ENCODE measurements around the gene CHID1.

Gene CHID1

DNA sequence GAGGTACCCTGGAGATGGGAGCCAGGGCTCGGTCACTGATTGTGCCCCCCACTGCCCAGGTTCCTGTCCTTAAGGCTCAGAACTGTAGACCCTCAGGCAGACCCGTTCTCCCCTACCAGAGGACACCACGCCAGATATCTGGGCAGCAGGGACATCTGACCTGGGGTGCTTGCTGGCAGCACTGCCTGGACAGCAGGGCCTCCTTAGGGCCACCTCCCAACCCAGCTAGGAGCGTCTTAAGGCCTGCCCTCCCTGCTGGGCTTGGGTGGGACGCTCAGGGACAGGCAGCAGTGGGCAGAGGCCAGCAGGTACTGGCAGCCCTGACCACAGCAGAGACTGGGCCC lies 71.4 kb downstream of the CHID1 start:
- no peak for DNase-seq (ENCODE audit: low read depth)
- TF ChIP-seq, protein P1, sequence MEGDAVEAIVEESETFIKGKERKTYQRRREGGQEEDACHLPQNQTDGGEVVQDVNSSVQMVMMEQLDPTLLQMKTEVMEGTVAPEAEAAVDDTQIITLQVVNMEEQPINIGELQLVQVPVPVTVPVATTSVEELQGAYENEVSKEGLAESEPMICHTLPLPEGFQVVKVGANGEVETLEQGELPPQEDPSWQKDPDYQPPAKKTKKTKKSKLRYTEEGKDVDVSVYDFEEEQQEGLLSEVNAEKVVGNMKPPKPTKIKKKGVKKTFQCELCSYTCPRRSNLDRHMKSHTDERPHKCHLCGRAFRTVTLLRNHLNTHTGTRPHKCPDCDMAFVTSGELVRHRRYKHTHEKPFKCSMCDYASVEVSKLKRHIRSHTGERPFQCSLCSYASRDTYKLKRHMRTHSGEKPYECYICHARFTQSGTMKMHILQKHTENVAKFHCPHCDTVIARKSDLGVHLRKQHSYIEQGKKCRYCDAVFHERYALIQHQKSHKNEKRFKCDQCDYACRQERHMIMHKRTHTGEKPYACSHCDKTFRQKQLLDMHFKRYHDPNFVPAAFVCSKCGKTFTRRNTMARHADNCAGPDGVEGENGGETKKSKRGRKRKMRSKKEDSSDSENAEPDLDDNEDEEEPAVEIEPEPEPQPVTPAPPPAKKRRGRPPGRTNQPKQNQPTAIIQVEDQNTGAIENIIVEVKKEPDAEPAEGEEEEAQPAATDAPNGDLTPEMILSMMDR (IDR thresholded peaks at IDR 0.05; ENCODE audit: low read depth, low read length): no peak
- TF ChIP-seq POLR2A (IDR thresholded peaks at IDR 0.05; ENCODE audit: extremely low read depth, insufficient read length) (no peak), MYC (IDR thresholded peaks at IDR 0.05; ENCODE audit: low read depth, low read length) (no peak)
- TF ChIP-seq, protein P2, sequence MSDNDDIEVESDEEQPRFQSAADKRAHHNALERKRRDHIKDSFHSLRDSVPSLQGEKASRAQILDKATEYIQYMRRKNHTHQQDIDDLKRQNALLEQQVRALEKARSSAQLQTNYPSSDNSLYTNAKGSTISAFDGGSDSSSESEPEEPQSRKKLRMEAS (IDR thresholded peaks at IDR 0.05; ENCODE audit: low read depth, low read length): no peak
- no peak overlapping the region for H3K4me3 ChIP-seq (ENCODE audit: low read depth, low read length)

DNA sequence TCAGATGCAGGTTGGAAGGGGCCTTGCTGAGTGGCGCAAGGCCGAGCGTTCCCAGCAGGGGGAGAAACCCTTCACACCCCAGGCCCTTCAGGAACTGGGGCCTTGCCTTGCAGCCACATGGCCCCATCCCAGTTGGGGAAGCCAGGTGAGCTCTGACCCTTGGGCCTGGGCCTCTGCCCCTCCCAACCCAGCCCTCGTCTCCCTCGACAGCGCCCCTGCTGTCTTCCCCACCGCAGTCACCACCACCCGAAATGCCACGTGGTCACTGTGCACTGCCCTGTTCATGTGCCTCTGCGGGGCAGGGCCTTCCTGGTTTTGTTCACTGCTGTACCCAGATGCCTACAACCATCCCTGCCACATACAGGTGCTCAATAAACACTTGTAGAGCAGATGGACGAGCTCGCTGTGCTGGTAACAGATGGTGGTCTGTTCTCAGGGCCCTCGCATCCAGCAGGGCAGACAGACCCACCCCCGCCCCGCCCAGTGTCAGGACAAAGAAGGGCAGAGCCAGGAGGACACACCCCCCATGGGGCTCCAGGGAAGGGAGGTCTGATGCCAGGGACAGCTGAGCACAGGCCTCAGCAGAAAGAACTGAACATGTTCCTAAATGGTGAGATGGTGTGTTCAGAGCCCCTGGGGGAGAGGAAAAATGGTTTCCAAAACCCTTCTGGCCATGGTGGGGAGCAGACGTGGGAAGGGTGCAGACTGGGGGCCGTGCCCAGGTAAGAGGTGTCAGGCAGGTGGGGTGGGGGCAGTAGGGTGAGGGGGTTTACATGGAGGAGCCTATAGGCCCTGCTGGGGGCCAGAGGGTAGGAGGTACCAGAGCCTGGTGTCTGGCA lies 72.0 kb downstream of the CHID1 start:
- DNase-seq (ENCODE audit: low read depth): peak; percentile 60
- TF ChIP-seq, protein P1 (IDR thresholded peaks at IDR 0.05; ENCODE audit: low read depth, low read length): peak; percentile 12
- TF ChIP-seq, protein P2 (IDR thresholded peaks at IDR 0.05; ENCODE audit: low read depth, low read length): no peak
- H3K4me3 ChIP-seq (ENCODE audit: low read depth, low read length): no peak overlapping the region

DNA sequence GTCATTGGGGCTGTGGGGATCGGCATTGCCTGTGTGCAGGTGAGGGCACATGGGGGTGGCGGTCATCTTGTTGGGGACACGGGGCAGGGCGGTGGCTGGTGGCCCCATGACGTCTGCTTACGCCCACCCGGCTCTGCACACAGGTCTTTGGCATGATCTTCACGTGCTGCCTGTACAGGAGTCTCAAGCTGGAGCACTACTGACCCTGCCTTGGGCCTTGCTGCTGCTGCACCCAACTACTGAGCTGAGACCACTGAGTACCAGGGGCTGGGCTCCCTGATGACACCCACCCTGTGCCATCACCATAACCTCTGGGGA lies 72.7 kb downstream of the CHID1 start:
- H3K4me3 ChIP-seq (ENCODE audit: low read depth, low read length): no peak overlapping the region
- TF ChIP-seq, protein P1 (IDR thresholded peaks at IDR 0.05; ENCODE audit: low read depth, low read length): no peak
- TF ChIP-seq, protein P2 (IDR thresholded peaks at IDR 0.05; ENCODE audit: low read depth, low read length): no peak
- TF ChIP-seq POLR2A (IDR thresholded peaks at IDR 0.05; ENCODE audit: extremely low read depth, insufficient read length) (peak; percentile 5), MYC (IDR thresholded peaks at IDR 0.05; ENCODE audit: low read depth, low read length) (no peak)
- DNase-seq (ENCODE audit: low read depth): no peak

DNA sequence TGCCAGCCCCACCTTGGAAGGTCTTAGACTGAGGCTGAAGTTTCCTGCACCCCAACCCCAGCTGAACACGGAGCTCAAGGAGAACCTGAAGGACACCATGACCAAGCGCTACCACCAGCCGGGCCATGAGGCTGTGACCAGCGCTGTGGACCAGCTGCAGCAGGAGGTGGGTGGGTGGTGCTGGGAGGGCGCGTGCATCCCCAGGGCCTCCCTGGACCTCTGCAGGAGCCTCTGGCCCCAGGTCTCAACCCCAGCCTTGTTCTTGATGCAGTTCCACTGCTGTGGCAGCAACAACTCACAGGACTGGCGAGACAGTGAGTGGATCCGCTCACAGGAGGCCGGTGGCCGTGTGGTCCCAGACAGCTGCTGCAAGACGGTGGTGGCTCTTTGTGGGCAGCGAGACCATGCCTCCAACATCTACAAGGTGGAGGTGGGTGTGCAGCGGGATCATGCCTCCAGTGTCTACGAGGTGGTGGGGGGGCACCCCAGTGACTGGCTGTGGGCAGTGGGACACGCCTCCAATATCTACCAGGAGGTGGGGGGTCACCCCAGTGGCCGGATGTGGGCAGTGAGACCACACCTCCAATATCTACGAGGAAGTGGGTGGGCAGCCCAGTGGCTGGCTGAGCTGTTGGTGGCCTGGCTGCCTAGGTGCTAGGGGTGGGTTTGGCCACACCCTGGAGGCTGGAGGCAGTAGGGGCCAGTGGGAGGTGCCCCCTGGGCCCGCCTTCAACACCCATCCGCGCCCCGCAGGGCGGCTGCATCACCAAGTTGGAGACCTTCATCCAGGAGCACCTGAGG lies 73.2 kb downstream of the CHID1 start:
- no peak for TF ChIP-seq POLR2A (IDR thresholded peaks at IDR 0.05; ENCODE audit: extremely low read depth, insufficient read length)
- TF ChIP-seq MYC (IDR thresholded peaks at IDR 0.05; ENCODE audit: low read depth, low read length): no peak
- TF ChIP-seq, protein P1 (IDR thresholded peaks at IDR 0.05; ENCODE audit: low read depth, low read length): no peak
- TF ChIP-seq, protein P2 (IDR thresholded peaks at IDR 0.05; ENCODE audit: low read depth, low read length): no peak
- DNase-seq (ENCODE audit: low read depth): peak; percentile 49
- H3K4me3 ChIP-seq (ENCODE audit: low read depth, low read length): no peak overlapping the region

DNA sequence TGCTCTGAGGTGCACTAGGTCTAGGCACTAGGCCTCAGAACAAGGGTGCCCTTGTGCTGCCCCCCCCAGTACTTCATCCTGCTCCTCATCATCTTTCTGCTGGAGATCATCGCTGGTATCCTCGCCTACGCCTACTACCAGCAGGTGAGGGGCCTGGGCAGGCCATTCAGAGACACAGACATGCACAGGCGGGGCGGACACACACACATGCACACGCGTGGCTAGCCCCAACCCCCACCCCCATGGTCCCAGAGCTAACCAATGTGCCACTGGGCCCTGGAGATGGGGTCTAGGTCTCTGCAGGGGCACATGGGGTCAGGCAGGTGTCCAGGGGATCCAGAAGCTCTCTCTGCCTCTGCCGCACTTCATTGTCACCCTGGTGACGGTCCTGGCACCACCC lies 73.9 kb downstream of the CHID1 start:
- TF ChIP-seq MYC (IDR thresholded peaks at IDR 0.05; ENCODE audit: low read depth, low read length): no peak
- TF ChIP-seq, protein P1 (IDR thresholded peaks at IDR 0.05; ENCODE audit: low read depth, low read length): no peak
- no peak overlapping the region for H3K4me3 ChIP-seq (ENCODE audit: low read depth, low read length)
- no peak for DNase-seq (ENCODE audit: low read depth)

Measured in NB4 (cell line).